HCT116 (cell line): Measurements from ENCODE around the gene SAMMSON. TPM values are rescaled to one million over a fixed set of nuclear protein-coding genes. Genes with fewer than 3 reads are reported as not detected.

ENCODE experiments used
- ATAC-seq: fragments of 200-7000 bp; cut with Tn5 transposase; 2 replicates; pipeline ENCODE4 v1.9.1; 2020; ENCODE audit warnings: mild to moderate bottlenecking, moderate library complexity
- BruUV-seq: library from RNA; stranded (reverse); fragments of 400-500 nt; replicated peaks from 2 replicates; lab custom pipeline; 2021; lab: Mats Ljungman, UMichigan
- CTCF ChIA-PET: fragments of 300-600 bp; sonication (Branson Sonifier 250); formaldehyde crosslinking; loops from one replicate; lab custom pipeline; 2021; ENCODE audit warnings: antibody characterized with exemption; lab: Charles Lee
- POLR2A ChIA-PET: fragments of 300-600, 350-600 bp; sonication (Branson Sonifier 250); formaldehyde crosslinking; loops from one replicate; lab custom pipeline; 2021; ENCODE audit warnings: antibody characterized with exemption; lab: Charles Lee
- RAD21 ChIA-PET, 2 experiments: fragments of 300-600 bp; sonication (Branson Sonifier 250); formaldehyde crosslinking; loops; one replicate each; lab custom pipeline; 2023; ENCODE audit warnings: low total read pairs in 2 of 2; ENCODE audit not compliant: uncharacterized antibody in 2 of 2, unreplicated experiment in 2 of 2, low non-redundant PET in 1 of 2; lab: Charles Lee
- DNase-seq: peaks from one replicate; pipeline ENCODE4 v3.0.0-alpha.2; 2010; ENCODE audit warnings: low read depth, low spot score
- H2AFZ ChIP-seq: fragments of 200-600 bp; shearing (Covaris generic), sonication (generic); 2 replicates; pipeline ENCODE4 v1.6.1; 2017; ENCODE audit warnings: low read depth, mixed run types, mixed read lengths, antibody characterized with exemption, low read length; ENCODE audit not compliant: poor library complexity, severe bottlenecking
- H3K27ac ChIP-seq: 2 replicates; pipeline ENCODE4 v1.5.1; 2012; ENCODE audit warnings: low read depth, low read length
- H3K27me3 ChIP-seq: fragments of 200-600 bp; sonication (generic); 2 replicates; pipeline ENCODE4 v1.6.1; 2016; ENCODE audit warnings: mixed run types, low read length, mixed read lengths; ENCODE audit not compliant: insufficient read depth
- H3K36me3 ChIP-seq, 2 experiments: fragments of 200-500 bp in 1 of 2; fragments of 200-600 bp in 1 of 2; sonication (Bioruptor generic) in 1 of 2; sonication (generic) in 1 of 2; 2 replicates each; pipeline versions ENCODE4 v1.5.1 to v1.6.1; 2014 to 2016; ENCODE audit warnings: low read length in 2 of 2, inconsistent platforms in 1 of 2, mixed read lengths in 1 of 2, mixed run types in 1 of 2; ENCODE audit not compliant: insufficient read depth in 2 of 2, control insufficient read depth in 1 of 2
- H3K4me1 ChIP-seq, 2 experiments: fragments of 200-600 bp in 1 of 2; sonication (generic) in 1 of 2; 2 replicates each; pipeline versions ENCODE4 v1.5.1 to v1.6.1; 2012 to 2017; ENCODE audit warnings: low read length in 2 of 2, inconsistent platforms in 1 of 2, mild to moderate bottlenecking in 1 of 2, mixed read lengths in 1 of 2, mixed run types in 1 of 2, moderate library complexity in 1 of 2; ENCODE audit not compliant: insufficient read depth in 2 of 2, control insufficient read depth in 1 of 2
- H3K4me2 ChIP-seq: fragments of 200-600 bp; sonication (generic); 2 replicates; pipeline ENCODE4 v1.6.1; 2017; ENCODE audit warnings: mixed run types, low read length, mixed read lengths
- H3K4me3 ChIP-seq, 2 experiments: fragments of 200-600 bp in 1 of 2; sonication (generic) in 1 of 2; replicated peaks in 1 of 2; 2 replicates each; pipeline ENCODE4 v1.5.1; 2011 to 2016; ENCODE audit warnings: low read length in 2 of 2, control low read depth in 1 of 2, low read depth in 1 of 2, mild to moderate bottlenecking in 1 of 2, mixed read lengths in 1 of 2, mixed run types in 1 of 2
- H3K79me2 ChIP-seq: fragments of 200-600 bp; sonication (generic); 2 replicates; pipeline ENCODE4 v1.6.1; 2017; ENCODE audit warnings: mild to moderate bottlenecking, mixed run types, low read length, moderate library complexity, mixed read lengths; ENCODE audit not compliant: insufficient read depth
- H3K9ac ChIP-seq: fragments of 200-600 bp; sonication (generic); 2 replicates; pipeline ENCODE4 v1.6.1; 2016; ENCODE audit warnings: low read length, mixed read lengths
- H3K9me2 ChIP-seq: fragments of 200-600 bp; sonication (generic), shearing (Covaris generic); 2 replicates; pipeline ENCODE4 v1.6.1; 2017; ENCODE audit warnings: mixed run types, mild to moderate bottlenecking, moderate library complexity; ENCODE audit not compliant: insufficient read depth
- H3K9me3 ChIP-seq, 2 experiments: fragments of 200-500 bp in 1 of 2; fragments of 200-600 bp in 1 of 2; sonication (Bioruptor generic) in 1 of 2; sonication (generic) in 1 of 2; 2 replicates each; pipeline ENCODE4 v1.6.1; 2014 to 2017; ENCODE audit warnings: low read length in 2 of 2, mixed read lengths in 2 of 2, inconsistent platforms in 1 of 2, low read depth in 1 of 2, mild to moderate bottlenecking in 1 of 2, mixed run types in 1 of 2, moderate library complexity in 1 of 2; ENCODE audit not compliant: control insufficient read depth in 1 of 2, insufficient read depth in 1 of 2
- H4K20me1 ChIP-seq: fragments of 200-600 bp; sonication (generic), shearing (Covaris generic); 2 replicates; pipeline ENCODE4 v1.6.1; 2017; ENCODE audit warnings: mixed run types, mild to moderate bottlenecking, moderate library complexity; ENCODE audit not compliant: insufficient read depth
- ATF3 ChIP-seq: IDR thresholded peaks from 2 replicates; pipeline ENCODE4 v1.6.1; 2012
- CEBPB ChIP-seq: IDR thresholded peaks from 2 replicates; pipeline ENCODE4 v1.6.1; 2012; ENCODE audit warnings: low read depth
- CTCF ChIP-seq, 3 experiments: fragments of 200-600 bp in 1 of 3; sonication (generic) in 1 of 3; IDR thresholded peaks in 2 of 3; conservative IDR thresholded peaks in 1 of 3; 2 replicates each; pipeline ENCODE4 v1.5.1; 2012 to 2017; ENCODE audit warnings: low read depth in 2 of 3, low read length in 2 of 3, antibody characterized with exemption in 1 of 3, borderline replicate concordance in 1 of 3, control low read depth in 1 of 3, mild to moderate bottlenecking in 1 of 3, mixed read lengths in 1 of 3, mixed run types in 1 of 3, moderate library complexity in 1 of 3; ENCODE audit not compliant: insufficient read depth in 1 of 3
- EGR1 ChIP-seq: IDR thresholded peaks from 2 replicates; pipeline ENCODE4 v1.6.1; 2012; ENCODE audit warnings: low read depth
- ELF1 ChIP-seq: IDR thresholded peaks from 2 replicates; pipeline ENCODE4 v1.6.1; 2012; ENCODE audit warnings: low read depth, borderline replicate concordance
- EZH2 ChIP-seq: fragments of 200-600 bp; sonication (generic); IDR thresholded peaks from 2 replicates; pipeline ENCODE4 v1.6.1; 2017; ENCODE audit warnings: antibody characterized with exemption, mixed run types
- EZH2phosphoT487 ChIP-seq: fragments of 200-600 bp; IDR thresholded peaks from 2 replicates; pipeline ENCODE4 v1.6.1; 2018; ENCODE audit warnings: antibody characterized with exemption, borderline replicate concordance
- FOSL1 ChIP-seq: IDR thresholded peaks from 2 replicates; pipeline ENCODE4 v1.6.1; 2012; ENCODE audit warnings: low read depth
- JUND ChIP-seq: IDR thresholded peaks from 2 replicates; pipeline ENCODE4 v1.6.1; 2012
- POLR2AphosphoS5 ChIP-seq: IDR thresholded peaks from 2 replicates; pipeline ENCODE4 v1.6.1; 2011; ENCODE audit warnings: mild to moderate bottlenecking, low read depth, low read length, moderate library complexity
- RAD21 ChIP-seq: IDR thresholded peaks from 2 replicates; pipeline ENCODE4 v1.6.1; 2012; ENCODE audit warnings: low read depth, mild to moderate bottlenecking
- SIN3A ChIP-seq: IDR thresholded peaks from 2 replicates; pipeline ENCODE4 v1.6.1; 2012; ENCODE audit warnings: low read depth
- SP1 ChIP-seq: IDR thresholded peaks from 2 replicates; pipeline ENCODE4 v1.6.1; 2012; ENCODE audit warnings: low read depth
- SRF ChIP-seq: IDR thresholded peaks from 2 replicates; pipeline ENCODE4 v1.6.1; 2012; ENCODE audit warnings: low read depth
- TCF7L2 ChIP-seq: IDR thresholded peaks from 2 replicates; pipeline ENCODE4 v1.7.0; 2011; ENCODE audit warnings: borderline replicate concordance, inconsistent platforms; ENCODE audit not compliant: insufficient read depth, insufficient read length; ENCODE audit errors: extremely low read depth
- ZFX ChIP-seq: fragments of 450-650 bp; IDR thresholded peaks from 2 replicates; pipeline ENCODE4 v1.6.1; 2017
- ZNF274 ChIP-seq: fragments of 200-500 bp; sonication (Bioruptor generic); IDR thresholded peaks from 2 replicates; pipeline ENCODE4 v1.6.1; 2014; ENCODE audit warnings: mild to moderate bottlenecking, low read depth, low read length, inconsistent platforms
- intact Hi-C: fragments of 100-400 bp; cut with micrococcal nuclease; formaldehyde crosslinking; loops from 2 replicates; pipeline ENCODE4 v1.10.0; 2022
- total RNA-seq: library from RNA; stranded (reverse); gene quantifications from one replicate; pipeline ENCODE4 v1.2.1, GENCODE V29; 2021; ENCODE audit not compliant: unreplicated experiment

Gene SAMMSON
- total RNA-seq, 1 experiment from 2014 or later, result not detected

- TF ChIP-seq RAD21 (no peak), TCF7L2 (no peak), SP1 (no peak), ELF1 (no peak), ZFX (no peak)
- Histone ChIP-seq H3K27ac (no peak overlapping the region), H2AFZ (no peak overlapping the region), H4K20me1 (no peaks in the 10 kb centered on the region), H3K9me2 (no peaks in the 10 kb centered on the region), H3K4me2 (no peak overlapping the region), H3K9me3 (0 out of 4 replicates have a peak, but pooled peaks cover 0 to 7% of the 10 kb centered on the region in 2 experiments), H3K4me3 (no peak overlapping the region), H3K9ac (no peak overlapping the region), H3K79me2 (no peaks in the 10 kb centered on the region), H3K36me3 (no peaks in the 10 kb centered on the region), H3K27me3 (no peaks in the 10 kb centered on the region), H3K4me1 (no peaks in the 10 kb centered on the region)
- intact Hi-C loops, result no loop called here
- no peak for DNase-seq
- ChIA-PET CTCF (no interaction called here), RAD21 (no interaction called here), POLR2A (no interaction called here)
- no TSS peak for BruUV-seq
- ATAC-seq, result no peak
Measured at GRCh38 chr3:70040386-70040785, 40.9 kb downstream of the SAMMSON start.

- ChIA-PET POLR2A (no interaction called here), CTCF (no interaction called here), RAD21 (no interaction called here)
- Histone ChIP-seq H3K9me2 (no peaks in the 10 kb centered on the region), H3K4me3 (no peak overlapping the region), H3K4me2 (no peak overlapping the region), H4K20me1 (no peaks in the 10 kb centered on the region), H3K27me3 (no peaks in the 10 kb centered on the region), H3K9me3 (peaks cover 0 to 7% of the 10 kb centered on the region in 2 experiments; a peak in 1 of 4 replicates), H3K4me1 (no peaks in the 10 kb centered on the region), H3K27ac (no peak overlapping the region), H3K79me2 (no peaks in the 10 kb centered on the region), H3K9ac (no peak overlapping the region), H3K36me3 (no peaks in the 10 kb centered on the region), H2AFZ (no peak overlapping the region)
- DNase-seq, result no peak
- intact Hi-C loops, result no loop called here
- TF ChIP-seq EGR1 (no peak), ELF1 (no peak), ATF3 (no peak), ZNF274 (no peak), SRF (no peak), EZH2phosphoT487 (no peak), FOSL1 (no peak), EZH2 (no peak), CEBPB (no peak), CTCF (IDR thresholded peaks at IDR 0.05 in 2 of 3, conservative IDR thresholded peaks at IDR 0.05 in 1 of 3; ENCODE audit: borderline replicate concordance in 1 of 3, insufficient read depth in 1 of 3, low read depth in 2 of 3, low read length in 2 of 3) (no peak), JUND (no peak), POLR2AphosphoS5 (no peak), TCF7L2 (no peak), SIN3A (no peak), RAD21 (no peak)
- no peak for ATAC-seq
- no TSS peak for BruUV-seq
Measured at GRCh38 chr3:70042641-70043040, 43.1 kb downstream of the SAMMSON start.
